Stimulated activated naive CD4-positive, alpha-beta T cell treated with Interleukin-2 at 50 U/mL for 16 hours (primary cell): ENCODE results near the gene TCEAL1.
A peak's percentile ranks its signal among the peaks of the same experiment; 100 is the strongest.
"Not testable (repeated sequence)": the region's sequence is repeated elsewhere in the genome, so short reads cannot be mapped to it uniquely, and the experiment has no call there.

Experiments used
- DNase-seq: peaks from one replicate; lab custom pipeline; 2025; lab: John Stamatoyannopoulos, UW

TCEAL1 gene, protein sequence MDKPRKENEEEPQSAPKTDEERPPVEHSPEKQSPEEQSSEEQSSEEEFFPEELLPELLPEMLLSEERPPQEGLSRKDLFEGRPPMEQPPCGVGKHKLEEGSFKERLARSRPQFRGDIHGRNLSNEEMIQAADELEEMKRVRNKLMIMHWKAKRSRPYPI

GRCh38 chrX:103628386-103629317, at the start of gene TCEAL1:
Gene TCEAL1, plus strand, starts transcription at chrX:103628975. Its CDS starts 942 bp downstream, at chrX:103629917.
- DNase-seq: peak; percentile 2

- no peak for DNase-seq
These were observed 44.2 kb upstream of the TCEAL1 start for GRCh38 chrX:103584596-103584995.

DNA sequence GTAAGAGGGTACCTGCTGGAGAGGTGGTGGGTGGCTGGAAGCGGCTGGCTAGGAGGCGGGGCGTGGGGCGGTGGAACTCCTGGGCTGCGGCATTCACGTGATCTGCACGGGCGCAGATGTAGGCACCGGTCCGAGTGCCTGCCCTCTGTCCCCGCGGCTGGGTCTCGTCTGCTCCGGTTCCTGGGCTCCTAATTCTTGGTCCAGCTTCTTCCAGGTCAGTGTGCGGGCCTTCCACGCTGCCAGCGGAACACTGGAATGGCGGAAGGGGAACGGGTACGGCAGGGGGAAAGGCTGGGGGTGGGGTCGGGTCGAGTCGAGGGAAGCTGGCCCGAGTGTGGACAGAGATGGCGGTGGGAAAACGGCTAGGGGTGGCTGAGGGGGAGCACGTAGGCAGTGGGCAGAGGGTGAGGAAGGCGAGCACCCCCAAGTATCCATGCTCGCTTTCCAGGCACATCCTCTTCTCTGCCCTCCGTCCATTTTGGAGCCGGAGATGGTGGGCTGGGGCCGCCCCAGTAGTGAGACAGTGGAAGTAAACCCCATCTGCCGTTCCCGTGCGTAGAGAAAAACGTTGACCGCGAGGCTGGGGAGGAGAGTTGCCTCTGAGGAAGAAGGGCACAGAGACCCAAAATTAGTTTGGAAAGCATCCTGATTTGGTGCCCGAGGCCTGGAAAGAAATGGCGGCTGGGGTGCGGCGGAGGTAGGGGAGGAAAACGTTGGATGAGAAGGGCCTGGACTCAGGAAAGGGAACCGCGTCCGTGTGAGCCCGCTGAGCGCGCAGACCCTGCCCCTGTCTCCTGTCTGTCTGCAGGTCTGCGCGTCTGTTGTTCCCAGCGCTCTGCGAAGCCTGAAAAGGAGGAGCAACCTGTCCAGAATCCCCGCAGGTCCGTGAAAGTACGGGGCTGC, 43.1 kb upstream of the TCEAL1 start, which contains the start of gene TCEAL4:
TSS of gene TCEAL4 (plus strand) at position 105 of the 903 bp plus-strand sequence. CDS start 1,161 bp downstream, outside the sequence.
- peak; percentile 28 for DNase-seq

DNA sequence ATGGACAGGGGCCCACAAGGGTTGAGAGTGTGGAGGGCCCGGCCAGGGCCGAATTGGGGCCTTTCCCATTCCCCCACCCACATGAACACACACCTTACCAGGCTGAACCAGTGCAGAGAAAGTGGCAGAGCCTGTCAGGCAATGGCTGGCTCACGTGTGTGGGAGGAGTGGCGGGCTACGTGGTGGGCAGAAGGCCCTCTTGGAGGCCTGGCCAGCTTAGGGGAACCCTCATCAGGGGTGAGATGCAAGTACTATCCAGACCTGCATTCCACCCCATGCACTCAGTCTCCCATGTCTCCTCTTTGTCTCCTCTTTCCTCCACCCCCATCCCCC, 42.5 kb upstream of the TCEAL1 start:
- no peak for DNase-seq

GRCh38 chrX:103586659-103587058, 42.1 kb upstream of the TCEAL1 start:
- no peak for DNase-seq

DNA sequence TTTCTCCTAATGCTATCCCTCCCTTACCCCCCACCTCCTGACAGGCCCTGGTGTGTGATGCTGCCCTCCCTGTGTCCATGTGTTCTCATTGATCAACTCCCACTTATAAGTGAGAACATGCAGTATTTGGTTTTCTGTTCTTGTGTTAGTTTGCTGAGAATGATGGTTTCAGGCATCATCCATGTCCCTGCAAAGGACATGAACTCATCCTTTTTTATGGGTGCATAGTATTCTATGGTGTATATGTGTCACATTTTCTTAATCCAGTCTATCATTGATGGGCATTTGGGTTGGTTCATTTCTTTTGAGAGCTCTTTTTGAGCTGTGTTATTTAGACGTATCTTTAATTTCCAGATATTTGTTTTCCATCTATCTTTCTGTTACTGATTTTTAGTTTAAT, 36.5 kb upstream of the TCEAL1 start:
- DNase-seq: not testable (repeated sequence)

DNA sequence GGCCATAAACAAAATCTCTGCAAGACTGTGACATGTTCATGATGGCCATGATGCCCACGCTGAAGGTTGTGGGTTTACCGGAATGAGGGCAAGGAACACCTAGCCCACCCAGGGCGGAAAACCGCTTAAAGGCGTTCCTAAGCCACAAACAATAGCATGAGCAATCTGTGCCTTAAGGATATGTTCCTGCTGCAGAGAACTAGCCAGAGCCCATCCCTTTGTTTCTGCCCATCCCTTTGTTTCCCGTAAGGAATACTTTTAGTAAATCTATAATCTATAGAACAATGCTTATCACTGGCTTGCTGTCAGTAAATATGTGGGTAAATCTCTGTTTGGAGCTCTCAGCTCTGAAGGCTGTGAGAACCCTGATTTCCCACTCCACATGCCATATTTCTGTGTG, 33.6 kb upstream of the TCEAL1 start:
- DNase-seq: not testable (repeated sequence)

- DNase-seq: peak; percentile 12
These were observed 21.1 kb upstream of the TCEAL1 start, which contains the start of gene TCEAL3 for GRCh38 chrX:103607364-103608305. Gene TCEAL3, plus strand, starts transcription at chrX:103607963. Its CDS starts 1,102 bp downstream, at chrX:103609065.

GRCh38 chrX:103608306-103608963, 20.3 kb upstream of the TCEAL1 start:
- DNase-seq: no peak

- DNase-seq: no peak
These were observed 18.5 kb upstream of the TCEAL1 start for GRCh38 chrX:103610282-103610681.

- no peak for DNase-seq
These were observed 15.3 kb upstream of the TCEAL1 start for GRCh38 chrX:103613362-103613890.

GRCh38 chrX:103614999-103615398, 13.8 kb upstream of the TCEAL1 start:
- DNase-seq: no peak

DNA sequence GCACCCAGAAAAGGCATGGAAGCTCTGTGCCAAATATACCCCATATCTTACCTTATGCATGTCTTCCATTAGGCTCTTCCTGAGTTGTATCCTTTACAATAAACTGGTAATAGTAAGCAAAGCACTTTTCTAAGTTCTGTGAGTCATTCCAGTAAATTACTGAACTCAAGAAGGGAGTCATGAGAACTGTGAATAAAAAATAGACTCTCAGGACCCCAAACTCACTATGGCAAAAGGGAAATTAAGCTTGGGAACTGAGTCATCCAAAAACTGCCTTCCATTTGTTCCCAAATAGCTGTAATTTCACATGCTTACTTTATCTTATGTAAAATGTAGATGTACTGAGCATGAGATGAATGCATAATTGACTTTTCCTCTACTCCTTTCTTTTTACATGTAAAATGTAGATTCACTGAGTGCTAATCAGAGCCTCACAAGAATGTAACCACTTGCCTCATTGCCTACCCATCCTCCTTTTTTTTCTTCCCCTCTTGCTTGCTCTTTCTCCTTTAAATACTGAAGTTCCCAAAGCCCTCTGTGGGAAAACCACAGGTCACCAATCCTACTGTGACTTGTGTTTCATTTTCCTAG, 12.9 kb upstream of the TCEAL1 start:
- DNase-seq: no peak

DNA sequence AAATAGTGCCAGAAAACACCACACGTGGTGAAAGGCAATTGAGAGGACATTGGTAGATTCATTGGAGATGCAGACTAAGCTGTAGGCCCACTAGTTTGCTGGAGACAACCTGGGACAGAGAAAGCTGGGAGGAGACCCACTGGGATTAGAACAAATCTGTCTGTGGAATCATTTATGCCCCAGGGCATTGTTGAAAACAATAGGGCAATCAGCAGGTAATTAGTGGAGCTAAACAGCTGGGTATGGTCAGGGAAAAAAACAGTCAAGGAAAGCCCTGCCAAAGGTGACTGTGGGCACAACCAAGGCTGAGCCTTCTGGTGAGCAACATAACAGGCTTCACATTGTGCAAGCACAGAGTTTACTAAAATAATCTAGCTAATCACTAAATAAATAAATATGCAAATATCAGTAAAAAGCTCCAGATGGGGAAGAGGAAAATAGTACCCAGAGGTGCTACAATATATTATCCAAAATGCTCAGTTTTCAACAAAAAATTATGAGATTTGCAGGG, 12.0 kb upstream of the TCEAL1 start:
- no peak for DNase-seq

DNA sequence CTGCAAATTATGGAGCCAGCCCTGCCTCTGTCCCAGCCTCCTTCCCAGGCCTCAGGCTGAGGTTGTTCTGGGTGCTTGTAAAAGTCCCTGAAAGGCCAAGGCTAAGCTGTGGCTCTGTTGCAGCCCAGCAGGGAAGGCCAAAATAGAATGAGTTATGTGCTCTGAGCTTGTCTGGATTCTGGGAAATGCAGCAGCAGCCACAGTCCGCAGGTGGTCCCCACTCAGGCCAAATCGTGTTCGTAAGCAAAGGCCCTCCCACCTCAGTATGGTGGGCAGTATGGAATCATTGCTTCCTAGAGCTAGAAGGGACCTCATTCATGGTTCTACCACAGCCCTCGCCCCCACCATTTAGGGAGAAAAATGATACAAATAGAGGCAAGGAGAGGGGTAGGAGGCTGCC, 4.7 kb upstream of the TCEAL1 start:
- no peak for DNase-seq

GRCh38 chrX:103626855-103627254, 1.9 kb upstream of the TCEAL1 start:
- DNase-seq: no peak

- DNase-seq: peak; percentile 15
These were observed 769 bp downstream of the TCEAL1 start for GRCh38 chrX:103629318-103630170.

DNA sequence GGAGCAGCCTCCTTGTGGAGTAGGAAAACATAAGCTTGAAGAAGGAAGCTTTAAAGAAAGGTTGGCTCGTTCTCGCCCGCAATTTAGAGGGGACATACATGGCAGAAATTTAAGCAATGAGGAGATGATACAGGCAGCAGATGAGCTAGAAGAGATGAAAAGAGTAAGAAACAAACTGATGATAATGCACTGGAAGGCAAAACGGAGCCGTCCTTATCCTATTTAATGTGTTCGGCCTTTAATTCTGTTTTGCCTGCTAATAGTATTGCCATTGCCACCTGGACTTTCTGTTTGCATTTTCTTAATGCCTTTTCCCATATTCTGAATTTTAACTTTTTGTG, 1.4 kb downstream of the TCEAL1 start:
- DNase-seq: no peak

DNA sequence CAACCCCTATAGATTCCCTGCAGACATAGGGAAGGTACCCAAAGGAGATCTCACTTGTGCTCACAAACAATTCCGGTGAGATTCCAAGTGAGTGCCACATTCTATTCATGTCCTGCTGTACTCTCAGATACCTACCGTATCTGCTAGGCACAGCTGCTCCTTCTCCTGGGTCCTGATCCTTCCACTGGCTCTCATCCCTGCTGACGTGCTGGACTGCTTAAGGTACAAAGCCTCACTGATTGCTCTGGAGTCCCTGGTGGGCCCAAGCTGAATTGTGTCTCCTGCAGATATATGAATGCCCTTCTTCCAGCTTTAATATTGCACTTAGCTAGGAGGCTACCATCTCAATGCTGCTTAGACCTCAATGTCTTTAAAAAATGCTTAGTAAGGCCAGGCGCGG, 2.4 kb downstream of the TCEAL1 start:
- no peak for DNase-seq
